ENCODE data around the gene BUB1B. TPM values are rescaled to one million over a fixed set of nuclear protein-coding genes. Genes with fewer than 3 reads are reported as not detected.
"Not testable (repeated sequence)": the region's sequence is repeated elsewhere in the genome, so short reads cannot be mapped to it uniquely, and the experiment has no call there.

BUB1B gene
- total RNA-seq (2014; rRNA removed; shearing (Covaris generic)) = 47.1 and 54.0 TPM in 2 replicates

DNA sequence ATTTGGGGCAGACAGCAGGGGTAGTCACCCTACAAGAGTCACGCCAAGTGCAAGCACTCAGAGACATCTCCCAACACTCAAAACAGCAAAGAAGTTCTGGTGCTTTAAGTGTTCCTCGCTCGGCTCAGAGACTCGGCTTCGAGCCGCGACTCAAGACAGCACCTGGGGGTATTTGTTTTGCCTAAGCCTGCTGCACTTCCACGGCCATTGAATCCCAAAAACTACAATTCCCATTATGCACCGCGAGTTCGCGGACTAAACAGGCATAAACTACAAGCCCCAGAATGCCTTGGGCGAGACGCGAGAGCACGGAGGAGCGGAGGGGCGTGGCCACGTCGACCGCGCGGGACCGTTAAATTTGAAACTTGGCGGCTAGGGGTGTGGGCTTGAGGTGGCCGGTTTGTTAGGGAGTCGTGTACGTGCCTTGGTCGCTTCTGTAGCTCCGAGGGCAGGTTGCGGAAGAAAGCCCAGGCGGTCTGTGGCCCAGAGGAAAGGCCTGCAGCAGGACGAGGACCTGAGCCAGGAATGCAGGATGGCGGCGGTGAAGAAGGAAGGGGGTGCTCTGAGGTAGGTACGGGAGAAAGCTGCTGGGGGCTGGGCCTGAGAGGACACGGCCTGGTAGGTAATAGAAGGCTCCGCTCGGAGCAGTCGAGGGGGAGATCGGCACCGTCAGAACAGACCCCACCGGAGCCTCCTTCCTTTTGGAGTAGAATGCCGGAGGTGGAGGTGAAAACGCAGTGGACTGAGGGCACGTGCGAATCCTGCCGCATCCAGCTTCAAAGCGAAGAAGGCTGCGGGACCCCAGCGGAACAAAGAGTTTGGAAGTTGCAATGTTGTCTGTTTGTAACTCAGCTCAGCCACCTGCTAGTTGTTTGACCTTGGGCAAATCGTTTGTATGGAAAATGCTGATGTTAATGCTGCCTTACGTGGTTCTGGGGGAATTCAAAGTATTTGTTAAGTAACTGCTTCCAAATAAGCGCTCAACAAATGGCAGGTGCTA is at the start of gene BUB1B:
TSS of gene BUB1B (plus strand) at position 381 of the 1,000 bp plus-strand sequence. CDS start at position 533, 152 bp downstream.
- DNase-seq (ENCODE audit: low read depth) = peak; percentile 95

DNA sequence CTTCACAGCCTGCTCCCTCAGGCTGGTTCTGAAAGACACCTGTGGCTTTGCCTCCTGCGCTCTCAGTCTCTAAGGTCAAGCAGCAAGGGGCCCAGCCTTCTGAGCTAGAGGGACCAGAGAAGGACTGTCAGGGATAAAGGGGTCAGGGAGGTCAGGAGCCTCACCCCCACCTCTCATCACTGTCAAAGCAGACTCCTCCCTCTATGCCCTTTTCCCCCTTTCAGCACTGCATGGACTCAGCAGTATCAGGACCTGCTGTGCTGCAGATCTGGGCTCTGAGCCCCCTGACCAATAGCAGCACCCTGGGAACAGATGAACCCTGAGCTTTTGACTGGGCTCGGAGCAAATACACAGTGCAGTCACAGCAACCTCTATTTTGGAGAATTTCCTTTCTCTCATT is 49.0 kb upstream of the BUB1B start:
- DNase-seq (ENCODE audit: low read depth) = no peak

- no peak for DNase-seq (ENCODE audit: low read depth)
These were observed 48.1 kb upstream of the BUB1B start for GRCh38 chr15:40112789-40113188.

- DNase-seq (ENCODE audit: low read depth) = no peak
These were observed 46.7 kb upstream of the BUB1B start for GRCh38 chr15:40114218-40114617.

DNA sequence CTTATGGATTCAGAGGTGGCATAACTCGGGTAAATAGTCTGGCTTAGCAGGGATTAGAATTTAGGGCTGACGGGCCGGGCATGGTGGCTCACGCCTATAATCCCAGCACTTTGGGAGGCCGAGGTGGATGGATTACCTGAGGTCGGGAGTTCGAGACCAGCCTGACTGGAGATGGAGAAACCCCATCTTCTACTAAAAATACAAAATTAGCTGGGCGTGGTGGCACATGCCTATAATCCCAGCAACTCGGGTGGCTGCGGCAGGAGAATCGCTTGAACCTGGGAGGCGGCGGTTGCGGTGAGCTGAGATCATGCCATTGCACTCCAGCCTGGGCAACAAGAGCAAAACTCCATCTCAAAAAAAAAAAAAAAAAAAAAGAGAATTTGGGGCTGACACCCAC is 45.8 kb upstream of the BUB1B start:
- not testable (repeated sequence) for DNase-seq (ENCODE audit: low read depth)

DNA sequence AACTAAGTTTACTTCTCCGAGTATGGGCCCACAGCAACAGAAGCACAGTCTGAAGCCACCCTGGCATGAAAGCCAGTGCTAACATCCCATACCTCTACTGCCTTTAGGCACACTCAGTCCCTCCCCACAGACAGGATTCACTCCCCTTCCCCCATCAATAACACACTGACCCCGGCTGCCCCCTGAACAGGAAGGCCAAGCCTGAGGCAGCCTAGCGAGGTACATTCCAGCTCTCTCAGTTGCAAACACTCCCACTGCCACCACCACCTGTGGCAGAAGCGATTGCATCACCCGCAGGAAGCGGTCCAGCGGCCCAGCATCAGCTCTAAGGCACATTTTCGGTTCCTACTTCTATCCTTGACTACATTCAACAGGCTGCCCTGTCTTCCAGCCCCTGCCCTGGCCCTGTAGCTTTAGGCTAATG is 45.2 kb upstream of the BUB1B start:
- peak; percentile 59 for DNase-seq (ENCODE audit: low read depth)

DNA sequence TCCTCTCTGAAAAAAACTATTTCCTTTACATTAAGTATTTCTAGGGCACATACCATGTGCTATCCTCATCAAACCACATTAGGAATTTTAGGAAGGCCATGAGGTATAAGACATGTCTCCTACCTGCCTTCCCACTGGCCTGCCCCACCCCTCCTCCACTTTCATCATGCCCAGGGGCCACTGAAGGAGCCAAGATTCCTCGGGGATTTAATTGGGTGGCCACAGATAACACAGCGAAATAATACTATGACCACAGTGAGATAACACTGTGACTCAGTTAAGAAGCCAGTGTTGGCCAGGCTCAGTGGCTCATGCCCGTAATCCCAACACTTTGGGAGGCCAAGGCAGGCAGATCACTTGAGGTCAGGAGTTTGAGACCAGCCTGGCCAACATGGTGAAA is 42.4 kb upstream of the BUB1B start:
- DNase-seq (ENCODE audit: low read depth) = peak; percentile 73

- DNase-seq (ENCODE audit: low read depth) = no peak
These were observed 38.8 kb upstream of the BUB1B start for GRCh38 chr15:40121911-40122638.

DNA sequence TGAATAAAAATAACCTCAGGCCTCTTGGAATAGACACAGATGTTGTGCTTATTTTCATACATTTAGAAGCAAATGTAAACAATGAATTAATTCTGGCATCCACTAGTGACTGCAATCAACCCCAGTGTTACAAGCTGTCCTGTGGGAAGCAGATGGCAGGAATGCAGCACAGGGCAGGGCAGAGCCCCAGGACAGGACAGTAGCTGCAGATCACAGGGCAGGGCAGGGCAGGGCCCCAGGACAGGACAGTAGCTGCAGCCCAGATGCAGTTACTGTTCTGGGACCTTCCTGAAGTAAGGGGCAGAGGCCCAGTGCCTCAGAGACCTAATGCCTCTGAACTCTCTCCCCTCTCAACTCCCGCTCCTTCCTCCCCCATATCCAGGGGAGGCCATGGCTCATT is 37.9 kb upstream of the BUB1B start:
- DNase-seq (ENCODE audit: low read depth) = not testable (repeated sequence)

- not testable (repeated sequence) for DNase-seq (ENCODE audit: low read depth)
These were observed 37.0 kb upstream of the BUB1B start for GRCh38 chr15:40123863-40124262.

DNA sequence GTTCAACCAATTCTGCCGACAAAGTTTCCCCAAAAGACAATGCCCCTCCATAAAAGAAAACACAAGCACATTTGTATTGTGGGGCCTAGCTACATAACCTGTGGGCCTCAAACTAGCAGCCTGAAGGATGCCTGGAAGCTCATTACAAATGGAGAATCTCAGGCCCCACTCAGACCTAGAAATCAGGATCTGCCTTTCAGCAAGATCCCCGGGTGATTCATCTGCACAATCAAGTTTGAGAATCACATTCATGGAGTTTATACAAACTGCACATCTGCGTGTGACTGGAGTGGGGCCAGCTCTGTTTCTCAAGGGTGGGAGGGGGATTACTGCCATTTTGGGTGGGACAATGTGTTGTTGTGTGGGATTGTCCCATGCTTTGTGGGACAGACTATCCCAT is 36.5 kb upstream of the BUB1B start:
- not testable (repeated sequence) for DNase-seq (ENCODE audit: low read depth)

DNA sequence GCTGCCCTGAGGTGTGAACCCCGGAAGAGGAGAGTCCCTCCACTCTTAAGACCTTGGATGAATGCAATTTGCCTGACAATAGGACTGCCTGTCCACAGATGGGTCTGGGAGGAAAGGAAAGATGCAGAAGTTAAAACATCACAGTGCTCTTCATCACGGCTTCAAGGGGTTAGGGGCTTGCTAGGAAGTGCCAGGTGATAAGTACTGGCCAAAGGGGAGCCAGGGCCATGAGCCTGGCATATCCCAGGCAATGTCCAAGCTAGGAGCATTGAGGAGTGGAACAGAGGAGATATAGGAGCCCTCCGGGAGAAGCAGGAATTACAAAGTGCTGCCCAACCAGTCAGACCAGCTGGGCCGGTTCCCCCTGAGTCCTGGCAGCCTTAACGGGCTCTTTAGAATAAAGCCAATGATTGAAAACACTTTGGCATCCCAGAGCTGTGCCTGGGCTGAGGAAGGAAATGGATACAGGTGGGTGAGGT is 36.0 kb upstream of the BUB1B start:
- DNase-seq (ENCODE audit: low read depth) = not testable (repeated sequence)

DNA sequence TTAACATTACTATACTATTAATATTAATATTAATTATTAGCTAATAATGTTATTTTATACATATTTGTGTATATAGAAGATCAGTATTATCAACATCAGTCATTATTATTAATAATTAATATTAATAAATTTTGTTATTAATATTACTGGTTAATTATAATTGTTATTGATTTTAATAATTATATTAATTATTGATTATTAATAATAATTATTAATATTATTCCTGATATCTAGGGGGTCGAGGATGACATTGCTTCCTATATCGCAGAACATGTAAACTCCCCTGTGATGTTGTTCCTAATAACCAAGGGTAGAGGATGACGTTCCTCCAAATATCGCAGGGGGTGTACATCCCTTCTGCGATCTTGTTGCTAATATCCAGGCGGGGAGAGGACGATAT is 34.9 kb upstream of the BUB1B start:
- no peak for DNase-seq (ENCODE audit: low read depth)

GRCh38 chr15:40128766-40129660 is 31.9 kb upstream of the BUB1B start:
- no peak for DNase-seq (ENCODE audit: low read depth)

GRCh38 chr15:40130118-40130517 is 30.8 kb upstream of the BUB1B start:
- no peak for DNase-seq (ENCODE audit: low read depth)

- DNase-seq (ENCODE audit: low read depth) = no peak
These were observed 29.9 kb upstream of the BUB1B start for GRCh38 chr15:40130799-40131502.

- no peak for DNase-seq (ENCODE audit: low read depth)
These were observed 27.3 kb upstream of the BUB1B start for GRCh38 chr15:40133544-40133943.

- no peak for DNase-seq (ENCODE audit: low read depth)
These were observed 26.0 kb upstream of the BUB1B start for GRCh38 chr15:40134885-40135284.

GRCh38 chr15:40135846-40136450 is 24.9 kb upstream of the BUB1B start:
- DNase-seq (ENCODE audit: low read depth) = not testable (repeated sequence)
